Fibroblast of lung (primary cell): ENCODE measurements around the gene ZFPM1. TPM values are rescaled to one million over a fixed set of nuclear protein-coding genes. Genes with fewer than 3 reads are reported as not detected.

Source experiments
- DNase-seq, 2 donors: peaks; one replicate each; pipeline versions ENCODE4 v3.0.0 to v3.0.0-alpha.2; 2010; ENCODE audit warnings: low read depth in 2 of 2
- H2AFZ ChIP-seq: 2 replicates; pipeline ENCODE4 v1.5.1; 2012; ENCODE audit warnings: low read length, control low read depth, inconsistent platforms
- H3K27ac ChIP-seq: 2 replicates; pipeline ENCODE4 v1.5.1; 2011; ENCODE audit warnings: low read length, control low read depth; ENCODE audit not compliant: insufficient read depth
- H3K27me3 ChIP-seq: 2 replicates; pipeline ENCODE4 v1.5.1; 2011; ENCODE audit warnings: mild to moderate bottlenecking, low read length; ENCODE audit not compliant: control insufficient read depth, insufficient read depth
- H3K36me3 ChIP-seq: 2 replicates; pipeline ENCODE4 v1.5.1; 2011; ENCODE audit warnings: low read length; ENCODE audit not compliant: control insufficient read depth, insufficient read depth
- H3K4me1 ChIP-seq: 2 replicates; pipeline ENCODE4 v1.5.1; 2011; ENCODE audit warnings: low read length; ENCODE audit not compliant: control insufficient read depth, insufficient read depth; ENCODE audit errors: extremely low read depth
- H3K4me2 ChIP-seq: 2 replicates; pipeline ENCODE4 v1.5.1; 2011; ENCODE audit warnings: low read length, control low read depth; ENCODE audit not compliant: insufficient read depth; ENCODE audit errors: extremely low read depth
- H3K4me3 ChIP-seq, 4 experiments: fragments of 200-600 bp in 1 of 4; sonication (generic) in 1 of 4; replicated peaks in 1 of 4; 2 replicates each; pipeline ENCODE4 v1.5.1; 2011 to 2016; ENCODE audit warnings: low read length in 4 of 4, low read depth in 3 of 4, mild to moderate bottlenecking in 3 of 4, control low read depth in 2 of 4, inconsistent platforms in 1 of 4, mixed read lengths in 1 of 4; ENCODE audit not compliant: insufficient read depth in 1 of 4; ENCODE audit errors: control extremely low read depth in 1 of 4
- H3K79me2 ChIP-seq: 2 replicates; pipeline ENCODE4 v1.5.1; 2012; ENCODE audit warnings: mild to moderate bottlenecking, low read length, inconsistent platforms; ENCODE audit not compliant: control insufficient read depth, insufficient read depth
- H3K9ac ChIP-seq: 2 replicates; pipeline ENCODE4 v1.5.1; 2011; ENCODE audit warnings: mild to moderate bottlenecking, low read length, control low read depth; ENCODE audit not compliant: insufficient read depth
- H3K9me3 ChIP-seq: 2 replicates; pipeline ENCODE4 v1.5.1; 2012; ENCODE audit warnings: low read depth, low read length; ENCODE audit not compliant: control insufficient read depth, insufficient read depth
- H4K20me1 ChIP-seq: 2 replicates; pipeline ENCODE4 v1.5.1; 2011; ENCODE audit warnings: low read length; ENCODE audit not compliant: control insufficient read depth, insufficient read depth; ENCODE audit errors: extremely low read depth
- CTCF ChIP-seq, 2 donors: IDR thresholded peaks in 1 of 2; conservative IDR thresholded peaks in 1 of 2; 1 replicate in 1 of 2; 2 replicates in 1 of 2; pipeline ENCODE4 v1.5.1; 2011 to 2012; ENCODE audit warnings: low read length in 2 of 2, control low read depth in 1 of 2, inconsistent platforms in 1 of 2, low read depth in 1 of 2, mild to moderate bottlenecking in 1 of 2
- EZH2 ChIP-seq: IDR thresholded peaks from 2 replicates; pipeline ENCODE4 v1.5.1; 2012; ENCODE audit warnings: low read length, control low read depth, mild to moderate bottlenecking; ENCODE audit errors: missing control alignments
- polyA plus RNA-seq, 2 donors: library from polyadenylated mRNA; depleted of rRNA in 1 of 2; stranded (reverse) in 1 of 2; unstranded in 1 of 2; fragments of >200 nt; gene quantifications; 2 replicates each; pipeline ENCODE4 v1.2.1, GENCODE V29; 2011 to 2012; ENCODE audit warnings: missing spikeins in 1 of 2
- total RNA-seq: library from RNA; depleted of rRNA; stranded (reverse); fragments of >200 nt; gene quantifications from 2 replicates; pipeline ENCODE4 v1.2.1, GENCODE V29; 2014

Gene ZFPM1
- total and polyA plus RNA-seq, 2 donors (not counting 1 experiment from before 2014, with no cell fraction given), result 0.27 to 1.7 TPM

GRCh38 chr16:88514526-88515232, 61.6 kb downstream of the ZFPM1 start:
- H3K9me3 ChIP-seq, result no peaks in the 10 kb centered on the region

GRCh38 chr16:88515371-88515770, 62.3 kb downstream of the ZFPM1 start:
- no peak overlapping the region for H3K4me2 ChIP-seq

More at GRCh38 chr16:88514526-88515232, 61.6 kb downstream of the ZFPM1 start:
- H3K27ac ChIP-seq, result no peak overlapping the region
- no peak for TF ChIP-seq CTCF (conservative IDR thresholded peaks at IDR 0.05 in 1 of 2, IDR thresholded peaks at IDR 0.05 in 1 of 2; ENCODE audit: low read depth in 1 of 2, low read length in 2 of 2)
- no peak for TF ChIP-seq EZH2
- H3K4me1 ChIP-seq, result no peaks in the 10 kb centered on the region
- H3K27me3 ChIP-seq, result no peaks in the 10 kb centered on the region
- DNase-seq, result no peak
- no peak overlapping the region for H3K4me2 ChIP-seq
- no peaks in the 10 kb centered on the region for H4K20me1 ChIP-seq
- H3K9ac ChIP-seq, result no peak overlapping the region
- H3K4me3 ChIP-seq, result no peak overlapping the region
- no peaks in the 10 kb centered on the region for H3K79me2 ChIP-seq
- no peaks in the 10 kb centered on the region for H3K36me3 ChIP-seq
- H2AFZ ChIP-seq, result no peak overlapping the region

More at GRCh38 chr16:88515371-88515770, 62.3 kb downstream of the ZFPM1 start:
- Histone ChIP-seq H3K27ac (no peak overlapping the region), H2AFZ (no peak overlapping the region), H3K4me1 (no peaks in the 10 kb centered on the region), H3K36me3 (no peaks in the 10 kb centered on the region), H3K27me3 (no peaks in the 10 kb centered on the region), H3K9ac (no peak overlapping the region), H3K79me2 (no peaks in the 10 kb centered on the region), H3K4me3 (no peak overlapping the region), H4K20me1 (no peaks in the 10 kb centered on the region), H3K9me3 (no peaks in the 10 kb centered on the region)
- TF ChIP-seq CTCF (conservative IDR thresholded peaks at IDR 0.05 in 1 of 2, IDR thresholded peaks at IDR 0.05 in 1 of 2; ENCODE audit: low read depth in 1 of 2, low read length in 2 of 2) (no peak), EZH2 (no peak)
- DNase-seq, result no peak
